Suppressor macrophage (primary cell): ENCODE measurements around the gene CHRM3.
"Not testable (repeated sequence)": the region's sequence is repeated elsewhere in the genome, so short reads cannot be mapped to it uniquely, and the experiment has no call there.

Experiments
- DNase-seq, 4 experiments: peaks; one replicate each; pipeline ENCODE4 v3.0.0-alpha.2; 2020 to 2022
- total RNA-seq, 17 experiments: gene quantifications; one replicate each; lab custom pipeline; 2026; ENCODE audit warnings: mixed read lengths in 6 of 17, inconsistent platforms in 3 of 17; lab: John Stamatoyannopoulos, UW

The CHRM3 gene
- total RNA-seq, result 0 to 6.8 (median 0.11) reads per million in 17 experiments

DNA sequence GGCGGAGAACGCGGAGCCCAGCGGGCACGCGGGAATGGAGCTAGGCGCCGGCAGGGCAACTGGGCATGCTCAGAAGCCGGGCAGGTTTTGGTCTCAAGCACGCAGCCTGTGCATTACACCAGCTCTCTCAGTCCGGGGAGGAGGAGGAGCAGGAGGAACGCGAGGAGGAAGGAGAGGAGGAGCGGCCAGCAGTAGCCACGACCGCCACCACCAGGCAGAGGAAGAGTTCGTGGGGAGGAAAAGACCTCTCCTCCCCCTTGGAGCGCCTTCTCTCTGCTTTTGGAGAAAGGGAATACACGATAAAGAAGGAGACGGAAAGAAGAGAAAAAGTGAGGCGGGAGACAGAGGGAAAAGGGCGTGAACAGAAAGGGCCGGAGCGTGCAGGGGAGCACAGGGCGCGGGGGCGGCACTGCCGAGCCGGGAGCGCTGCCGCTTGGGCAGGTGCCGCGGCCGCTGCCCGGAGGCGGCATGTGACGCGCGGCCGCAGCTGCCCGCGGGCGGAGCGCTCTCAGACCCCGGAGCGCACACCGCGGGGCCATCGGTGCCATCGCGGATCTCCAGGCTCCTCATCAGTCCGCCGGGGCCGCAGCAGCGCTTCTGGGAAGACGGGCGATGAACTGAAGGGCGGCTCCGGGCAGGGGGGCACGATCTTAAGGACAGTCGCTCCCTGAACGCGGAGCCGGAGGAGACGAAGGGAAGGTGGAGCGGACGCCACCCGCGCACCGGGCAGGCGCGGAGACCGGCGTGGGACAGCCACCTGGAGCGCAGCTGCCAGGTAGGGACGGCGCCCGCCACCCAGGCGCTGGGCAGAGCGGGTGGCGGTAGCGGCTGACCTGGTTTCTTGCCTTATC, at the start of gene CHRM3:
Gene CHRM3 (plus strand): TSS at position 116 of the 851 bp plus-strand sequence. CDS start 520,884 bp downstream, outside the sequence.
- DNase-seq, result peak; percentile 20 to 70 (median 51)

DNA sequence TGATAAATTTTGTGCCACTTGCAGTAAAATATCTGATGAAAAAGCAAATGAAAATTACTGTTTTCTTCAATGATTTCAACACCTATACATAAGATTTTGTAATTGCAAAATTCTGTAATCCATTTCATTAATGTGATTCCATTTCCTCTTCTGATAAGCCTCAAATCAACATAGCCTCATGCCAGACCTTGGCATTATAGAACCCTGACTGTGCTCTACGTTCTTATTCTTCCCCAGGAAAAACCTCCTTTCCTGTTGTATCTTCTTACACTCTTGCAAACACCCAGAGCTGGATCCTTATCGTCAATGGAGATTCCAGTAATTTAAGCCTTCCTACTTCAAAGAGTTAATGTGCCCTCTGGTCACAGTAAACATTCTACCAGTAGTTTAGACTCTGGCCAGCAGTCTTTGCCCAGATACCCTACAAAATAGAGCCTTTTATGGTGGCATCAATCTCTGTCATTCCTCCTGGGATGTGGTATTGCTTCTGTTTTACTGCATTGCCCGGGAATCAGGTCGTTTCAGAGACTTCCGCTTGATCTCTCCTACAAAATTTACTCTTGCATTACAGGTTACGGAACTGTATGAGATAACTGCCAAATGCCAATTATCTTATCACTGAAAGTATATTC, 48.5 kb upstream of the CHRM3 start:
- no peak for DNase-seq

GRCh38 chr1:239347776-239348175, 38.6 kb upstream of the CHRM3 start:
- DNase-seq, result no peak

GRCh38 chr1:239348635-239349353, 37.6 kb upstream of the CHRM3 start:
- DNase-seq, result no peak

DNA sequence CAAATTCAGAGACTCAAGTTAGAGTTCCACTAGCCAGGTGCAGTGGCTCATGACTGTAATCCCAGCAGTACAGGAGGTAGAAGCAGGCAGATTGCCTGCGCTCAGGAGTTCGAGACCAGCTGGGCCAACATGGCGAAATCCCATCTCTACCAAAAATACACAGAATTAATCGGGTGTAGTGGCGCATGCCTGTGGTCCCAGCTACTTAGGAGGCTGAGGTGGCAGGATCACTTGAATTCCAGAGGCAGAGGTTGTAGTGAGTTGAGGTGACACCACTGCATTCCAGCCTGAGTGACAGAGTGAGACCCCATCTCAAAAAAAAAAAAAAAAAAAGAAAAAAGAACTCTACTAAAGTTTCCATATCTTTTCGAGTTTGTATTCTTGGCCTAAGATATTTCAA, 36.7 kb upstream of the CHRM3 start:
- no peak for DNase-seq

GRCh38 chr1:239353536-239353935, 32.8 kb upstream of the CHRM3 start:
- DNase-seq, result no peak

GRCh38 chr1:239354231-239354630, 32.1 kb upstream of the CHRM3 start:
- DNase-seq, result no peak

DNA sequence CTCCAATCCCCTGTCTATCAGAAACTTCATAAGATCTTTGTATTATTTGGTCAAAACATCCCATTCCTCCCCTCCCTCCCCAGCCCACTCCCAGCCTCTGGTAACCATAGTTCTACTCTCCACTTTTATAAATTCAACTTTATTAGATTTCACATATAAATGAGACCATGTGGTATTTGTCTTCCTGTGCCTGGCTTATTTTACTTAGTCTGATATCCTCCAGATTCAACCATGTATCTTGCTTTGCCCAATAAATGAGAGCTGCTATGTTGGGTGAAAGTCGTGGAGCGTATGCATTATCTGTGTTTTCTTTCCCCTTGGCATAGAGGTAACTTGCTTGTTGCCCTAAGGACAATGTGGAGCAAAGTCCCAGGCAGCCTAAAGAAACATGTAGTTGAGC, 28.5 kb upstream of the CHRM3 start:
- no peak for DNase-seq

- no peak for DNase-seq
These were observed 25.0 kb upstream of the CHRM3 start for GRCh38 chr1:239361403-239361802.

- DNase-seq, result peak in 3 of 4 experiments; percentile 27 to 71 (median 60)
These were observed 22.4 kb upstream of the CHRM3 start for GRCh38 chr1:239363930-239364329.

- DNase-seq, result peak; percentile 33 to 81 (median 64)
These were observed 19.1 kb upstream of the CHRM3 start for GRCh38 chr1:239367196-239367810.

GRCh38 chr1:239368436-239369109, 17.8 kb upstream of the CHRM3 start:
- DNase-seq, result no peak

DNA sequence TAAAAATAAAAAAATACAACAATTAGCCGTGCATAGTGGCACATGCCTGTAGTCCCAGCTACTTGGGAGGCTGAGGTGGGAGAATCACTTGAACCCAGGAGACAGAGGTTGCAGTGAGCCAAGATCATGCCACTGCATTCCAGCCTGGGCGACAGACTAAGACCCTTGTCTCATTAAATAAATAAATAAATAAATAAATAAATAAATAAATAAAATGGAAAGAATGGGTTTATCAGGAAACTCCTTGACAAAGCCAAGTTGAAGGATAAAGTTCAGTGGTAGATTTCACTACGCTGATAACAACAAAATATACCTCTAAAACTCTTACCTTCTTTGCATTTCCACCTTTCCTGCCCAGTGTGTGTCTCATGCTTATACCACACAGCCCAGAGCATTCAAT, 15.5 kb upstream of the CHRM3 start:
- not testable (repeated sequence) for DNase-seq

DNA sequence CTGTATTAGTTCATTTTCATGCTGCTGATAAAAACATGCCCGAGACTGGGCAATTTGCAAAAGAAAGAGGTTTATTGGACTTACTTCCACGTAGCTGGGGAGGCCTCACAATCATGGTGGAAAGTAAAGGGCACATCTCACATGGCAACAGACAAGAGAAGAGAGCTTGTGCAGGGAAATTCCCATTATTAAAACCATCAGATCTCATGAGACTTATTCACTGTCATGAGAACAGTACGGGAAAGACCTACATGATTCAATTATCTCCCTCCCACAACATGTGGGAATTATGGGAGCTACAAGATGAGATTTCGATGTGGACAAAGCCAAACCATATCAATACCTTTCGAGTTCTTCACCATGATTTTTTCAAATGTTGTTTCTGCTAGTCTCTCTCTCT, 3.7 kb upstream of the CHRM3 start:
- DNase-seq, result no peak

DNA sequence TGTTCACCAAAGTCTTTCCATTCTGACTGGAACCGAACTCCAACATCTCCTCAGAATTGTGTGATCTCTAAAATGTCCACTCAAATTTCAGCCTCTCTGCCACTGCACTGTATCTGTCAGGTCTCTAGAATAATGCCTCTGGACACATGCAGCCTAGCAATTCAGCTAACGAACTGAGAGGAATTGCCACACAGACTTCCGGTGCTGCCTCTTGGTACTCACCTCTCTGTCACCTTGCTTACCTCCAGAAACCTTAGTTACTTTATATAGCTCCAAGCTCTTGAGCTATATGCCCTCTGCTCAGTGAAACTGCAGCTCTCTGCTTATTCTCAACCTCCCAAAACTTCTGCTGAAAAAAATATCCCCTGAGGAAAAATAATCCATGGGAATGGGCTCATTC, 2.7 kb upstream of the CHRM3 start:
- no peak for DNase-seq

- peak in 2 of 4 experiments; percentile 25 to 27 for DNase-seq
These were observed 1.2 kb downstream of the CHRM3 start for GRCh38 chr1:239387304-239388158.

- no peak for DNase-seq
These were observed 1.8 kb downstream of the CHRM3 start for GRCh38 chr1:239388159-239388485.

- DNase-seq, result no peak
These were observed 2.2 kb downstream of the CHRM3 start for GRCh38 chr1:239388578-239388977.

- no peak for DNase-seq
These were observed 3.3 kb downstream of the CHRM3 start for GRCh38 chr1:239389703-239390102.

GRCh38 chr1:239392271-239392670, 5.9 kb downstream of the CHRM3 start:
- no peak for DNase-seq

DNA sequence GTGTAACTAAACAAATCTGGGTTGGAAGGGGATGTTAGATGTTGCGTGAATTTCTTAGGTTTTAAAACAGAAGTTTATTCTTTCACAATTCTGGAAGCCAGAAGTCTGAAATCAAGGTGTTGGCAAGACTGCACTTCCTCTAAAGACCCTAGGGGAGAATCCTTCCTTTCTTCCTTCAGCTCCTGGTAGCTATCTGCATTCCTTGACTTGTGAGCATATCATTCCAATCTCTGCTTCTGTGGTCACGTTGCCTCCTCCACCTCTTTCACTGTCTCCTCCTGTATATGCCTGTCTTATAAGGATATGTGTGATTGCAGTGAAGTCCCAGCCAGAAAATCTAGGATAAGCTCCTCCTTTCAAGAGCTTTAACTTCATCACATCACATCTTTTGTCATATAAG, 7.7 kb downstream of the CHRM3 start:
- DNase-seq, result no peak
